IPS-11a (cell line): ENCODE data around the gene ADORA3.

ENCODE experiments used
- H3K4me3 ChIP-seq: one replicate; pipeline ENCODE4 v1.5.1; 2013; ENCODE audit warnings: low read depth, low read length, control low read depth

Gene ADORA3

DNA sequence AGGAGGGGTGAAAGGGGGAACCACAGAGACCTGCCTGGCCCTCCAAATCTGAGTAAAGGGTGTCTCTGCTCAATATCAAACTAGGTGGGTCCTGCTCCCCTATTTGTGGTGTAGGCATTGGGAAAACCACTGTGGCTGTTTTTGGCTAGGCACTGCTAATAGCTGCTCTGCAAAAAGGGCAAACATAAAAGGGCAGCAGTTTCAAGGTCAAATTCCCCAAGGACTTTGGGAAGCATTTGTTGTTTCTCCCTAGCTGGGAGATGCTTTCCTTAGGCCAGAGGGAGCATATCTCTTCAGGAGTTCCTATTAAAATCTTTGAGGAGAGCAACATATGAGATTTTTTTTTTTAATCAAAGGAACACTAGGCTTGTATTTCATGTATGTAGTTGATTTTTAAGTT is 27.2 kb downstream of the ADORA3 start:
- H3K4me3 ChIP-seq = no peak overlapping the region

- no peak overlapping the region for H3K4me3 ChIP-seq
Observed at GRCh38 chr1:111475701-111476100, 27.7 kb downstream of the ADORA3 start.

DNA sequence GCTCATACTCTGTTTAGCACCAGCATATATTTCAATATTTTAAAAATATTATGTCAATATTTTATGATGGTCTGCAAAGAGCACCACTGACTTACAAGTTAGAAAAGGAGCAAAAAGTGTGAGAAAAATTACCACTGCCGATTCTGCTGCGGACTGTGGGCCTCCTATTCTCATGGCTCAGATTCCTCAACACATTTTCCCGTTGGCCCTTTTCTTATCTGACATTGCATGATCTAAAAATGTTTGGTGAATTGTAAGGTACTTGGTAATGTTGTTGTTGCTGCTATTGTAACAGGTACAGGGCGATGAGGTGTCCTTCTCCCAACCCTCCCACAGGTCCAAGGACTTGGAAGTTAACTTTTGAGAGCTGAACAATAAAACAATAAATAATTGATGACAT is 28.9 kb downstream of the ADORA3 start:
- H3K4me3 ChIP-seq = no peak overlapping the region

GRCh38 chr1:111474106-111474505 is 29.3 kb downstream of the ADORA3 start:
- no peak overlapping the region for H3K4me3 ChIP-seq

DNA sequence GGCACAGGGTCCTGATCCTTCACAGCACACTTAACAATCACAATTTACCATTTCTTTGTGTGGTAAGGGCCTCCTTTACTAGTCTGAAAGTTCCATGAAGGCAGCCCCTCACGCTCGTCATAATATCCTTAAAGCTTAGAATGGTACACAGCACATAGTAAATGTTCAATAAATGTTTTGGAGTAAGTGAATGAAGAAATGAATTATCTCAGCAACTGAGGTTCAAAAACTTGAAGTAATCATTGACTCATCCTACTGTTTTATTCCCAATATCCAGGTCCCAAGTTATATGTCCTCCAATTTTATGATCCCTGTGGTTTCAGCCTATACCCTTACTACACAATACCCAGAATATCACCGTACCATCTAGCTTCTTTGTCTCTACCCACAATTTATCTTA is 31.9 kb downstream of the ADORA3 start:
- no peak overlapping the region for H3K4me3 ChIP-seq

DNA sequence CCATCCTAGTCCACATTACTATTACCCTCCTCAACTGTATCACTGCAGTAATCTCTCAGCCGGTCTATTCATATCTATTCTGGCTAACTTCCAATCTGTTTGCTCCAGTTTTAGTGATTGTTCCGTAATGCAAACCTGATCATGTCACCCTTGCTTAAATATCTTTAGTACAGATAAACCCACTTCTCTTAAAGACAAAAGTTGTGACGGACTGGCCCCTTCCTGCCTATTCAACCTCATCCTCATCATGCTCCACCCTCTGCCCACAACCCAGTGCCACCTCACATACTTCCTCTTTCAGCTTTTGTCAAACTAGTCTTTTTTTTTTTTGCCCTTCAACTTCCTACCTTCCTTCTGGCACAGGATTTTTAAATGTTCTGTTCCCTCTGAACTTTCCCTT is 32.4 kb downstream of the ADORA3 start:
- no peak overlapping the region for H3K4me3 ChIP-seq

DNA sequence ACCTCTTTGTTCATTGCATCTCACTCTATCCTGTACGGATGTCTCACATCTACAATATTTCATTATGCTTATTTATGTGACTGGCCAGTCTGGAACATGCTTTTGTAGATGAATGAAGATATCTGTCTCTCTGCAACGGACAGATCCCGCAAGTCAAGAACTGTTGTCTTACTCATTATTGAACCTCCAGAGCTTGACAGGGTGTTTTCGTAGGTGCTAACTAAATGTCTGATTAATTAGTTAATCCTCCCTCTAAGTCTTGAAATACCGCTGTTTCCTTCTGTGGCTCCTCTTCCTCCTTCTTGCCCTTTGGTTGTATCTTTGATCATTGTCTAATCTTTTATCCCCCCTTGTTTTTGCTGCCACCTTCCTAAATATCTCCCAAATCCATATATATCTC is 32.8 kb downstream of the ADORA3 start:
- no peak overlapping the region for H3K4me3 ChIP-seq

DNA sequence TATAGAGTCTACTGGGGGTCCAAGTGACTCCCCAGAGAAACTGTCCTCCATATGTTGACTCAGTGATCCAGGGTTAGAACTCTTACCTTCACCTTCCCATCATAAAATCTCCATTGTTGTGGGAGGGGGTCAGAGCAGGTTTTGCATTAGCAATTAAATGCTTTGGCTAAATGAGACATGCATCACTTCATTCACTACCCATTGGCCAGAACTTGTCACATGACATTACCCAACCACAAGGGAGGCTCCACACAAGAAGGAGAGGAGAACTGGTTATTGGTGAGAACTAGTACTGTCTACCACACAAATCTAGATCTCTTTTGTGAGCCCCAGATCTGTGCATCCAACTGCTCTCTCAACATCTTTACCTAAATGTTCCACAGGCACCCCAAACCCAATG is 33.9 kb downstream of the ADORA3 start:
- H3K4me3 ChIP-seq = no peak overlapping the region

- no peak overlapping the region for H3K4me3 ChIP-seq
Observed at GRCh38 chr1:111468717-111469100, 34.7 kb downstream of the ADORA3 start.

DNA sequence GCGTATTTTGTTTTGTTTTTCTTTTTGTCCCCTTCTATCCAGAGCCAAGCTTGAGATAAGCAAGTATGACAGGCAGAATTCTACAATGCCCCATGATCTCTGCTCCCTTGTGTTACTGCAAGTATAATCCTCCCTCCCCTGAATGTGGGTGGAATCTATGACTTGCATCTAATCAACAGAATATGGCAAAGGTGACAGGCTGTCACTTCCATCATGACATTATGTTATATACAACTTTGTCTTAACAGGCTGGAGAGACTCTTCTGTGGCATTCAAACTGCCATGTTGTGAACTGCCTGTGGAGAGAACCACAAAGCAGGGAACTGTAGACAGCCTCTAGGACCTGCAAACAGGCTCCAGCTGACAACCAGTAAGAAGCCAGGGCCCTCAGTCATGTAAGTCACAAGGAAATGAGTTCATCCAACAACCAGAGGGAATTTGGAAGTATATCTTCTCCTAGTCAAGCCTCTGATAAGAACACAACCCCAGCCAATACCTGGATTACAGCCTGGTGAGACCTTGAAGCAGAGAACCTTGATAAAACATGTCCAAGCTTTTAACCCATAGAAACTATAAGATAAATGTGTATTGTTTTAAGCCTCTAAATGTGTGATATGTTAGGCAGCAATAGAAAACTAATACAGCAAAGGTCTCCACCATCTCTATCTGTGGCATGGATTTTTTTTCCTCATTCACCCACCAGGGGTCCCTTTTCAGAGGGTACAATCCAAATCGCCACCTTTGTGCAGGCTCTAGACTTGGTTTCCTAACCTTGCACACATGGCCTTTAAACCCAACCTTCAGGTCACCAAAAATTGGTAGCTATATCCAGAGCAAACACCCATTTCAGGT is 35.3 kb downstream of the ADORA3 start:
- no peak overlapping the region for H3K4me3 ChIP-seq

DNA sequence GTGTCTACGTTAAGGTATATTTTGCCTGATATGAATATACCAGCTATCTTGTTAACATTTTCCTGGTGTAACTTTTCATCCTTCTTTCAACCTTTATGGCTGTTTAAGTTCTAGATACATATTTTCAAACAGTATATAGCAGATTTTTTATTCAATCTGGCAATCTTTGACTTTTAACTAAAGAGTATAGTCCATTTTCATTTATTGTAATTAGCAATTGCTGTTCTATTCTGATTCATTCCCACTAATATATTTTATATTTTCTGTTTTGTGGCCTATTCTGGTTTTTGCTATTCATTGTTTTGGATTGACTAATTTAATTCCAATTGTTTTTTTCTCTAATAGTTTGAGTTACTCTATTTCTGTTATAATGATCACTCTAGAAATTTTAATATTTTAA is 37.0 kb downstream of the ADORA3 start:
- no peak overlapping the region for H3K4me3 ChIP-seq

DNA sequence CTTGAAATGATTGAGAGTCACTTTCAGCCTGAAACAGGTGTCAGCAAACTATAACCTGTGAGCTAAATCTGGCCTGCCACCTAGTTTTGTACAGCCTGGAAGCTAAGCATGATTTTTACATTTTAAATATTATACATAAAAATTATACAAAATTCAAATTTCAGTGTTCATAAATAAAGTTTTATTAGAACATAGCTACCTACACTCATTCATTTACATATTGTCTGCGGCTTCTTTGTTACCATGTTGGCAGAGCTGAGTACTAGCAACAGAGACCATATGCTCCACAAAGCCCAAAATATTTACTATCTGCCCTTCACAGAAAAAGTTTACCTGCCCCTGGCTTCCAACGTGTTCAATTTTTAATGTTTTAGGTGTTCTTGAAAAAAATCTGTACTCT is 37.7 kb downstream of the ADORA3 start:
- H3K4me3 ChIP-seq = no peak overlapping the region

DNA sequence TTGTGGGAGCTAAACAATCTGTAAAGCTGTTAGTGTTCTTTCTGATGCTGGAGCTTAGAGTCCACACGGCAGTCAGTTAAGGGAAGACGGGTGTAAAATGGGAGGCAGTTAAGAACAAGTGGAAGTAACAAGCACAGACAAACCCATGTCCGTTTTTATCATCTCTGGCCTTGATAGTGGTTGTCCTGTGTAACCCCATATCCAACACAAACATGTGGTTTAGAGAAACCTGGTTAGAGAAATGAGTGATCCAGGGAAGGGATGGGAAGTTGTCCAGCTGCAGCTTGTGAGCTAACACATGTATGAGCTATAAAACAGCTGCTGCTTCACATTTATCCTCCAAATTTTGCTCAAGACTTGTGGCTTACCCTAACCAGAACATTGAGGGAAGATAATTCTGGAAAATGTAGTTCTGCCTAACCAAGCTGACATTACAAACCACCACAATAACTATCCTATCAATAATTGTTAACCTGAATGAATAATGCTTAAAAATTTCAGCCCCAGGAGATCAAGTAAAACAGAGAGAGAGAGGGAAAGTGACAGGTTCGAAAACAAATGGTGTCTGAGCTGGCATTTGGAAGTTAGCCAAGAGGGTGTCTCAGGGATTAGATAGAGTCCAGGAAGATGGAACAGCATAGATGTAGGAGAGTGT is 40.3 kb downstream of the ADORA3 start:
- no peak overlapping the region for H3K4me3 ChIP-seq

DNA sequence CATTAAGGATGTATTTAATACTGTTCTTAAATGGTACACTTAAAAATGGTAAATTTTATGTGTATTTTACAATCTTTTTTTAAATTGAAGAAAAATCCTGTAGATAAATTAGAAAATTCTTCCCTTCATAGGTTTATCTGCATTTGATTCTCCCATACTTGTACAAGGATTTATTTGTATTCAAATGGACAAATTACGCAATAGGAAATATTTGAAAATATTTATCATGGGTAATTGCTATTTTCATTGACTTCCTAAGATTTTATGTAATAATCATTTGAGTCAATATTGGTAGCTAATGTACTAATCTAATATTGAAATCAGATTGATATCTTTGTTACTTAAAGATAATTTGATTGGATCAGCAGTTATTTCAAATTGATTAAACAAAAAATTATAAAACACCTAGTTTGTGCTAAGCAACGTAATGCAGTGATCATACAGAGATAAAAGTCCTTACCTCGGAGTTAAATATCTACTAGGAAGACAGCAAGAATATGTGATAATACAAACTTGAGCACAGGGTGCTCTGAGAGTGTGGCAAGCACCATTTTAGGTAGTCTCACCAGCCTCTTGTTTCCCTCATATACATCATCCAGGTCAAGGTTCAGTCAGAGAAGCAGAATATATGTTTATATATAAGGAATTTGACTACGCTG is 40.9 kb downstream of the ADORA3 start:
- no peak overlapping the region for H3K4me3 ChIP-seq

- no peak overlapping the region for H3K4me3 ChIP-seq
Observed at GRCh38 chr1:111461765-111462164, 41.7 kb downstream of the ADORA3 start.

- no peak overlapping the region for H3K4me3 ChIP-seq
Observed at GRCh38 chr1:111455642-111456031, 47.8 kb downstream of the ADORA3 start.

- H3K4me3 ChIP-seq = no peak overlapping the region
Observed at GRCh38 chr1:111454859-111455641, 48.4 kb downstream of the ADORA3 start.

DNA sequence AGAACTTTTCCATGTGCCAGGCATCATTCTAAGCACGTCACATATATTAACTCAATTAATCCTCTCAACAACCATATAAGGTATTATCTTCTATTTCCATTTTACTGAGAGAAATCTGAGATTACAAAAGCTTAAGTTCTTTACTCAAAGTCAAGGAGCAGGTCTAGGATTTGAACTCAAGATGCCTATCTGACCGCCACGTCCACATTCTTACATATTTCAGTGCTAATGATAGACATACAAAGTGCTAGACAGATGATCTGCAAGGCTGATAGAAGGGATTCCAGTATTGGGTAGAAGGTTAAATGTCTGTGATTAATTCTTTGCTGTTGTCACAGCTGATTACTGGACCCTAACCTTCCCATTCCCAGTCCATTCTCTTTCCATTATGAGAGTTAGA is 49.7 kb downstream of the ADORA3 start:
- H3K4me3 ChIP-seq = no peak overlapping the region

- no peak overlapping the region for H3K4me3 ChIP-seq
Observed at GRCh38 chr1:111452581-111452980, 50.9 kb downstream of the ADORA3 start.

GRCh38 chr1:111450185-111450584 is 53.2 kb downstream of the ADORA3 start:
- H3K4me3 ChIP-seq = peak overlapping the region; percentile 88

DNA sequence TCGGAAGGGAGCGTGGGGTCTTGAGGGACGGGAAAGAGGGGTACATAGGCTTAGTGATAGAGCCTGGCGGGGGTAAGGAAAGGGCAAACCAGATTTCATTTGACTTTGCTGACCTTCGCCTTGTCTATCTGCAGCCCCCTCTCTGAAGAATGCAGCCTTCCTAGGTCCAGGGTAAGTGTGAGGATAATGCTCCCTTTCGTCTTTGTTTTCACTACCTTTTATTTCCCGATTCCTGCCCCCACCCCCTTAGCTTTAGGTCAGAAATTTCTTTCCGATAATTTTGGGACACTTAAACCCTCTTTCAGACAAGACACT is 53.8 kb downstream of the ADORA3 start:
- peak overlapping the region; percentile 88 for H3K4me3 ChIP-seq
